ENCODE measurements around the gene ADAM20.
"Not testable (repeated sequence)": the region's sequence is repeated elsewhere in the genome, so short reads cannot be mapped to it uniquely, and the experiment has no call there.

The ADAM20 gene
- total RNA-seq, result 0.79 to 0.92 reads per million in 2 donors

DNA sequence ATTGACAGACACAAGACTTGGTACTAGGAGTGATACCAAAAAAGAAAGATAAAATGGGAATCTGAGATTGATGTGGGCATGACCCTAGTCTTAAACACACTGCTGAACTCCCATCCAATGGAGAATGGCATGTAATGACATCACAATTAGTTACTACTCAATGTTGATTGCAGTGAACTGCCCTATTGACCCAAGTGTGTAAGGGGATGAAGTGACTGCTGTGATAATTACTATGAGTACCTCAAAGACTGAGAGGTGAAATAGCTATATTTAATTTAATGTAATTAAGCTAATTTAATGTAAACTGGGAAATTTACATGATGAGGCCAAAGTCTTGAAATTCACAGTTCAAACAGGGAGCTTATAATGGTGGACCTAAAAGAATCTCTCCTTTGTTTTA is at the start of gene ADAM20:
ADAM20 (minus strand) TSS at position 101 of the 400 bp plus-strand sequence. CDS start 10,247 bp downstream, outside the sequence.
- DNase-seq, result no peak

DNA sequence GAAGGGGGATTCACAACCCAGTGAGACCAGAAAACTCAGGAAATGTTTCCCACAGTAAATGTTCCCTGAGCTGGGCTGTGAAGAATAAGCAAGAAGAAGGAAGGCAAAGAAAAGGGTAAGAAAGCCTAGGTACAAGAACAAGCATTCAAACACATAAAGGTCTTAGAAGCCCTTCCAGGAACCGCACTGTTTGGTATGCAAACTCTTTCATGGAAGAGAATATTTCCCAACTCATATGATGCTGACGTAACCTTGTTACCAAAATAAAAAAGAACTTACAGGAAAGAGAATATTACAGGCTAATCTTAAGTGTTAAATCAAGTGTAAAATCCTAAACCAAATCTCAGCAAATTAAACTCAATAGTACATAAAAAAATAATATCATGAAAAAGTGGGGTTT is 42.1 kb upstream of the ADAM20 start:
- no peak for DNase-seq

DNA sequence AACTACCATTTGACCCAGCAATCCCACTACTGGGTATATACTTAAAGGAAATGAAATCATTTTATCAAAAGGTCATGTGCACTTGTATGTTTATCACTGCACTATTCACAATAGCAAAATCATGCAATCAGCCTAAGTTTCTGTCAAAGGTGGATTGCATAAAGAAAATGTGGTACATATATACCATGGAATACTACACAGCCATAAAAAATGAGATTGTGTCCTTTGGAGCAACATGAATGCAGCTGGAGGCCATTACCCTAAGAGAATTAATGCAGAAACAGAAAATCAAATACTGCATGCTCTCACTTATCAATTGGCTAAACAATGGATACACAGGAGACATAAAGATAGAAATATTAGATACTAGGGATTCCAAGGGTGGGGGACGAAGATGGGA is 38.2 kb upstream of the ADAM20 start:
- DNase-seq, result no peak

DNA sequence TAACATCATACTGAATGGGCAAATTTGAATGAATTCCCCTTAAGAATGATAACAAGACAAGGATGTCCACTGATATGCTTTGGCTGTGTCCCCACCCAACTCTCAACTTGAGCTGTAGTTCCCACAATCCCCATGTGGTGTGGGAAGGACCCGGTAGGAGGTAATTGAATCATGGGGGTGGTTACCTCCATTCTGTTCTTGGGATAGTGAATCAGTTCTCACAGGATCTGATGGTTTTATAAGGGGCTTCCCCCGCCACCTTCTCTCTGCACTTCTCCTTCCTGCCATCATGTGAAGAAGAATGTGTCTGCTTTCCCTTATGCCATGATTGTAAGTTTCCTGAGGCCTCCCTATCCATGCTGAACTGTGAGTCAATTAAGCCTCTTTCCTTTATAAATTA is 36.3 kb upstream of the ADAM20 start:
- no peak for DNase-seq

DNA sequence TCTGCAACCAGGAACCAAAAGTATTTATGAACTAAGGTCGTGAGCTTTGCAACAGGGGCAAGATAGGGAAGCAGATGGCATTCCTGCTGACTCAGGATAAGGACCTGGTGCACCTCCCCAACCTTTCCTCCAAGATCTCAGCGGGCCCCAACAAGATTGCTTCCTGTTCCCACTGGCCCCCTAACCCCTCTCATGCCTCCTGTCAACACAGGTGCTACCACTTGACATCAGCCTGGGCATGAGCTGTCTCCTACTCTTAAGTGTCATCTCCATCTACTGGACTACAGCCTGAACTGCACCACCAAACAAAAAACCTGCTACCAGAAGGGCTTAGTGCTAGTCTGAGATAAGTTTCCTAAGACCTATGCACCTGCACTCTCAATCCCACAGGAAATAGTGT is 33.0 kb upstream of the ADAM20 start:
- no peak for DNase-seq

DNA sequence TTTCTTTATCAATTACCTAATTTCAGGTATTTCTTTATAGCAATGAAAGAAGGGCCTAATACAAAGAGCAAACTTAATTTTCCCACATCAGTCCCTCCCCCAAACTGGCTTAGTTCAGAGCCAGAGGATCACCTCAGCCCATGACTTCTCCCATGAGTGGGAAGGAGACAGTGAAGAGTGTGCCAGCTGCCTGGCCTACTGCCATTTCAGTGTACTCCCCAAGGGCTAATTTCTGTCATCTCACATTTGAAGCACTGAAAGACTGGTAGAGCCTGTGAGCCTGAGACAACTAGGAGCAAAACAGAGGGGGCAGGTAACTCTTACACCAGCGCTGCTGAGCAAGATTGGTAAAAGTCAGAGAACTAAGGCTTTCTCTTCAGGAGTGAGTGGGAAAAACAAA is 29.1 kb upstream of the ADAM20 start:
- DNase-seq, result no peak

DNA sequence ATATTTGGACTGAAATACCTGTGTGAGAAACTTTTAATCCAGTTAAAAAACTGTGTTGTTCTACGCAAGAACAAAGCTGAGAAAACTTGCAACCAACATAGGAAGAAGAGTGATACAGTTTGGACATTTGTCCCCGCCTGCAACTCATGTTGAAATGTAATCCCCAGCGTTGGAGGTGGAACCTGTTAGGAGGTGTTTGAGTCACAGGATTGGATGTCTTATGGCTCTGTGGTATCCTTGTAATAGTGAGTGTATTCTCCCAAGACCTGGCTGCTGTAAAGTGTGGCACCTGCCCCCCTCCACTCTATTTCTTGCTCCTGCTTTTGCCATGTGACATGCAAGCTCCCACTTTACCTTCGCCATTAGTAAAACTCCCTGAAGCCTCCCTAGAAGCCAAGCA is 28.6 kb upstream of the ADAM20 start:
- DNase-seq, result no peak

DNA sequence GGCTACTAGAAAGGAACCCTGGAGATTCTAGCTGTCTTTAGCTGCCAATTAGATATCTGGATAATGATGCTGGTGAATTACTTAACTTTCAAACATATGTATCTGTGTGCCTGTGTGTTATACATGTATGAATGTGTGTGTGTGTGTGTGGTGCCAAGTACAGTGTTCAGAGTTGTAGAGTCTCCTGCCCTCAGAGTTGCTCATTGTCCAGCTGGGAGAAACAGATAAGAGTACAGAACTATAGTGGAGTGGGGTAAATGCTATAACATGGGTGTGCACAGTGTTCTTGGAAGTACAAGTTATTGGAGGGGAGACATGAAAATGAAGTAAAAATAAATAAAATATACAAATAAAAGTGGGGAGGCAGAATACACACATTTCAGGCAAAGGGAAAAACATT is 23.6 kb upstream of the ADAM20 start:
- no peak for DNase-seq

DNA sequence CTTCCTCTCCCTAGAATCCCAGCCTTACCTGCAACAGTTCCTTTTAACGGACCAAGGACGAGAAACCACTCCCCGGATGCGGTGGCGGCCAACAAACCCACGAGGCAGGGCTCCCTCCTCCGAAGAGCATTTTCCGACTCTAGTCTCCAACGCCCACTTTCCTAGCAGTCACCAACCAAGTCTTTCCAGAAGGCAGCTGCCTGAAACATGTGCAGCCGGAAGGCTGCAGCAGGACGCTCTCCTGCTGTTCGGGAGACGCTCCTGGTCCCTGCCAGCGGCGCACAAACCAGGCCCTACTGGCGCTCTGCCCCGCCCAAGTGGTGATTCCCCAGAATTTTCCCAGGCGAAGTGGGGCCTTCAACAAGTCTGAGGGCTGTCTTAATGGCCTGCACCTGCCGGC is 21.1 kb upstream of the ADAM20 start:
- no peak for DNase-seq

- DNase-seq, result no peak
These were observed 3.3 kb upstream of the ADAM20 start for GRCh38 chr14:70538087-70538486.

GRCh38 chr14:70536830-70537229 is 2.0 kb upstream of the ADAM20 start:
- DNase-seq, result no peak

GRCh38 chr14:70530417-70530816 is 4.4 kb downstream of the ADAM20 start:
- no peak for DNase-seq

- DNase-seq, result no peak
These were observed 7.2 kb downstream of the ADAM20 start for GRCh38 chr14:70527501-70528105.

DNA sequence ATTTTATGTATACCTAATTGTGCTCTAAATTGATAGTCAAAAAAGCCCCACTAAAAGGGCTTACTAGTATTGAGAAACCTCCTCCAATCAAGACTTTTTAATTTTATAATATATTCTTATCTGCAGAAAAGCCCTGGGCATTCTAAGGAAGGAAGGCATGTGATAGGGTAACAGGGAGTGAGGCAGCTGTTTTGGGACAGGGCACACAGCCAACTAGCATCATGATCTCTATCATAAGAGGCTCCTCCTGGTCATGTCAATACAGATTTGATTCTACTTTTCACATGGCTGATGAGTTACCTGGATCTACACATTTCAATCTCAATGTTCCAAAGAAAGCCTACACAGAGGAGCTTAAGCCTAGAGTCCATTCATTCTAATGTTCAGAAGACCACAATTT is 9.1 kb downstream of the ADAM20 start:
- DNase-seq, result no peak

GRCh38 chr14:70515811-70516210 is 19.0 kb downstream of the ADAM20 start:
- no peak for DNase-seq

GRCh38 chr14:70514168-70515069 is 20.4 kb downstream of the ADAM20 start:
- no peak for DNase-seq

- no peak for DNase-seq
These were observed 36.6 kb downstream of the ADAM20 start for GRCh38 chr14:70498191-70498590.

GRCh38 chr14:70489579-70490200 is 45.1 kb downstream of the ADAM20 start:
- DNase-seq, result no peak

GRCh38 chr14:70477356-70478105 is 57.3 kb downstream of the ADAM20 start:
- not testable (repeated sequence) for DNase-seq

- not testable (repeated sequence) for DNase-seq
These were observed 59.3 kb downstream of the ADAM20 start for GRCh38 chr14:70475459-70475858.

GRCh38 chr14:70473825-70474224 is 61.0 kb downstream of the ADAM20 start:
- no peak for DNase-seq
